DMS114 treated with DMSO at 0.1 percent for 48 hours (cell line): ENCODE measurements around the gene OR1N1.
"Not testable (repeated sequence)": the region's sequence is repeated elsewhere in the genome, so short reads cannot be mapped to it uniquely, and the experiment has no call there.

Experiments used
- DNase-seq: peaks from one replicate; lab custom pipeline; 2025; ENCODE audit not compliant: unreplicated experiment; lab: John Stamatoyannopoulos, UW

Gene OR1N1

GRCh38 chr9:122527193-122527592, at the start of gene OR1N1:
Gene OR1N1, minus strand, starts transcription at chr9:122527293. Its CDS starts 0 bp downstream, at chr9:122527293.
- DNase-seq: no peak

GRCh38 chr9:122572456-122572855, 45.4 kb upstream of the OR1N1 start:
- no peak for DNase-seq

GRCh38 chr9:122567901-122568300, 40.8 kb upstream of the OR1N1 start:
- no peak for DNase-seq

GRCh38 chr9:122562134-122562760, 35.2 kb upstream of the OR1N1 start:
- DNase-seq: no peak

- no peak for DNase-seq
Measured at GRCh38 chr9:122561446-122561845, 34.4 kb upstream of the OR1N1 start.

GRCh38 chr9:122552812-122553211, 25.7 kb upstream of the OR1N1 start, which contains the start of gene OR1N2:
Gene OR1N2, plus strand, starts transcription at chr9:122553112. Its CDS starts 100 bp downstream, at chr9:122553212.
- DNase-seq: no peak

GRCh38 chr9:122551371-122551770, 24.3 kb upstream of the OR1N1 start:
- DNase-seq: no peak

- DNase-seq: no peak
Measured at GRCh38 chr9:122546196-122546595, 19.1 kb upstream of the OR1N1 start.

- no peak for DNase-seq
Measured at GRCh38 chr9:122538757-122539156, 11.7 kb upstream of the OR1N1 start.

- DNase-seq: not testable (repeated sequence)
Measured at GRCh38 chr9:122537066-122537465, 10.0 kb upstream of the OR1N1 start.

GRCh38 chr9:122536134-122536533, 9.0 kb upstream of the OR1N1 start:
- DNase-seq: no peak

- DNase-seq: not testable (repeated sequence)
Measured at GRCh38 chr9:122531157-122531556, 4.1 kb upstream of the OR1N1 start.

- no peak for DNase-seq
Measured at GRCh38 chr9:122526602-122527001, 491 bp downstream of the OR1N1 start.

- DNase-seq: no peak
Measured at GRCh38 chr9:122519376-122519775, 7.7 kb downstream of the OR1N1 start.

GRCh38 chr9:122518841-122519240, 8.3 kb downstream of the OR1N1 start, which contains the start of gene OR1J4:
Gene OR1J4, plus strand, starts transcription at chr9:122519141. Its CDS starts 0 bp downstream, at chr9:122519141.
- DNase-seq: no peak

GRCh38 chr9:122518226-122518625, 8.9 kb downstream of the OR1N1 start:
- no peak for DNase-seq

- DNase-seq: no peak
Measured at GRCh38 chr9:122510502-122510901, 16.6 kb downstream of the OR1N1 start, which contains the start of gene OR1J2. Gene OR1J2, plus strand, starts transcription at chr9:122510802. Its CDS starts 0 bp downstream, at chr9:122510802.

- no peak for DNase-seq
Measured at GRCh38 chr9:122506964-122507363, 20.1 kb downstream of the OR1N1 start.

GRCh38 chr9:122498883-122499288, 28.2 kb downstream of the OR1N1 start:
- DNase-seq: no peak

GRCh38 chr9:122479062-122479461, 48.0 kb downstream of the OR1N1 start:
- no peak for DNase-seq

- no peak for DNase-seq
Measured at GRCh38 chr9:122477826-122478225, 49.3 kb downstream of the OR1N1 start, which contains the start of gene OR1J1. Gene OR1J1, minus strand, starts transcription at chr9:122477926. Its CDS starts 0 bp downstream, at chr9:122477926.

GRCh38 chr9:122477346-122477745, 49.7 kb downstream of the OR1N1 start:
- DNase-seq: no peak
